ENCODE data around the gene MRPL55. TPM values are rescaled to one million over a fixed set of nuclear protein-coding genes. Genes with fewer than 3 reads are reported as not detected.

MRPL55 gene
- total and polyA plus RNA-seq, 2 of the 4 experiments (the other 2 are of a cell fraction): 48.9 to 95.4 TPM

DNA sequence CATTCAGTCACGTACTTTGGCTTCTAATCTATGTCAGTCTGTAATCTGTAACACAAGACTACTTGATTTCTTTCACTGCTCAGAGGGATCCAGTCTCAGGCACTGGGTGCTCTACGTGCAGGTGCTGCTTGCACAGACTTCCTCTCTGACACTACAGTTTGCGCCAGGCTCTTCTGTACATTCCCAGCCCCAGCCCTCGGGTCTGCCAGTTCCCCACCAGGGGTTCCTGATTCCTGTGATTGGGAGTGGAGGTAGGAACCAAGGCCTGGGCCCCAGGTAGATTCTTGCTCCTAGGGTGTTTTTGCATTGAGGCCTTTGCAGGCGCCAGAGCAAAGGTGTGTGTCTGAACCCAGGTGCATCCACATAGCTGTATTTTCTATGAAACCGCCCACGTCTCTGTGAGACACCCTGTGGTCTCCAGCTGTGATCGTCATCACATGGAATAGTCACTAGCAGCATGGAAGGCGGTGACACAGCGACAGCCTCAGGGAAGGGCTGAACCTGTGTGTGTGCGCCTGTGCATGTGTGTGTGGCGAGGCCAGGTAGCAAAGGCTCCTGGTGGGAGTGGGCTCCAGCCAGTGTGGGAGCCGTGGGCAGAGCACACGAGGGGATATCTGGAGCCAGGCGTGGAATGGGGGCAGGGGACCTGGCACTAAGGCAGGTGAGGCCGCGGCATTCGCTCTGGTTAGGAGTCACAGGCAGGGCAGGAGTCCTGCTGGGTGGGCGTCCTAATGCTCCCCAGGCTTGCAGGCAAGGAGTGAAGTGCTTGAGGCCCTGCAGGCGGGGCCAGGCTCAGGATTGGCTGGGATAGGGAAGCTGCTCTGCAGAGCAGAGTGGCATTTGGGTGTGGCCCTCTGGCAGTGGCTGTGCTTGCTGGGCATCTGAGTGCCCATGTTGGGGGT lies 45.8 kb upstream of the MRPL55 start:
- ATAC-seq (ENCODE audit: low read depth) (no peak), DNase-seq (no peak)
- H3K27ac ChIP-seq (ENCODE audit: insufficient read depth, low read length): no peak overlapping the region
- no peak overlapping the region for H2AFZ ChIP-seq (replicated peaks; ENCODE audit: low read length, poor library complexity)
- no peak overlapping the region for H4K5ac ChIP-seq (ENCODE audit: low read depth, low read length)
- CTCF ChIA-PET: no interaction called here
- TF ChIP-seq RFX5 (IDR thresholded peaks at IDR 0.05; ENCODE audit: low read depth, low read length) (no peak), RAD21 (IDR thresholded peaks at IDR 0.05; ENCODE audit: low read length) (no peak)
- no peak overlapping the region for H3K14ac ChIP-seq (replicated peaks; ENCODE audit: low read depth, low read length)
- no peak overlapping the region for H2BK20ac ChIP-seq (ENCODE audit: low read depth, low read length)
- POLR2A ChIA-PET (ENCODE audit: unreplicated experiment): no interaction called here
- H3K4me3 ChIP-seq (ENCODE audit: insufficient read depth, low read depth, low read length): no peak overlapping the region
- no peak overlapping the region for H2BK120ac ChIP-seq (ENCODE audit: low read depth, low read length)
- intact Hi-C loops (cut with micrococcal nuclease) (no loop called here), in situ Hi-C loops (cut with MboI; ENCODE audit: low sequenced_read_pairs) (no loop called here), dilution Hi-C loops (cut with HindIII; ENCODE audit: low sequenced_read_pairs, unreplicated experiment) (no loop called here)
- no peaks in the 10 kb centered on the region for H3K9me3 ChIP-seq (ENCODE audit: control insufficient read depth, insufficient read depth, low read length)
- H4K91ac ChIP-seq (ENCODE audit: insufficient read depth, low read depth, low read length): no peak overlapping the region
- no peak overlapping the region for H2BK15ac ChIP-seq (ENCODE audit: low read depth, low read length)
- no TSS peak for BruUV-seq (replicated peaks)
- 83% methylated on average over 13 of the region's 20 CpGs; no CpG with 5 or more reads in 1 of the 2 experiments for WGBS, 2 experiments (ENCODE audit: extremely low coverage in 2 of 2, insufficient read length in 1 of 2)
- H3K18ac ChIP-seq (ENCODE audit: low read depth, low read length): no peak overlapping the region
- H3K4me2 ChIP-seq (ENCODE audit: low read depth, low read length): no peak overlapping the region
- H3K36me3 ChIP-seq (ENCODE audit: control insufficient read depth, insufficient read depth, low read length): no peaks in the 10 kb centered on the region
- no peak overlapping the region for H3K23ac ChIP-seq (ENCODE audit: low read depth, low read length)
- peaks cover 14% of the 10 kb centered on the region for H3K4me1 ChIP-seq (ENCODE audit: control insufficient read depth, insufficient read depth, low read length)
- no peak overlapping the region for H3K56ac ChIP-seq (ENCODE audit: extremely low read depth, insufficient read depth, low read length)
- no peaks in the 10 kb centered on the region for H3K27me3 ChIP-seq (ENCODE audit: control insufficient read depth, insufficient read depth, low read length)
- H3K79me1 ChIP-seq (ENCODE audit: low read depth in 1 of 2, low read length in 2 of 2): peaks cover 10 to 28% of the 10 kb centered on the region in 2 experiments
- H2AK9ac ChIP-seq (replicated peaks; ENCODE audit: low read depth, low read length, poor library complexity): no peak overlapping the region
- H2BK5ac ChIP-seq (ENCODE audit: low read depth, low read length, poor library complexity, severe bottlenecking): no peak overlapping the region
- H2AK5ac ChIP-seq (ENCODE audit: low read depth, low read length): no peak overlapping the region
- H4K20me1 ChIP-seq (ENCODE audit: insufficient read depth, low read length): peaks cover 7% of the 10 kb centered on the region; the same call in 1 of the 2 replicates
- H4K8ac ChIP-seq (ENCODE audit: low read depth in 2 of 2, low read length in 2 of 2): no peak overlapping the region
- H3K9ac ChIP-seq (ENCODE audit: low read depth, low read length): no peak overlapping the region
- no peak overlapping the region for H3K4ac ChIP-seq (ENCODE audit: low read depth, low read length)
- peaks cover 16% of the 10 kb centered on the region for H3K9me1 ChIP-seq (ENCODE audit: insufficient read depth, low read length)
